Osteoblast (primary cell): Measurements from ENCODE around the gene PIP4K2A. TPM values are rescaled to one million over a fixed set of nuclear protein-coding genes. Genes with fewer than 3 reads are reported as not detected.

Source experiments
- DNase-seq: peaks from one replicate; pipeline ENCODE4 v3.0.0; 2011; ENCODE audit warnings: low spot score, mixed read lengths; ENCODE audit not compliant: insufficient read length; ENCODE audit errors: missing footprints
- H2AFZ ChIP-seq: 2 replicates; pipeline ENCODE4 v1.6.0; 2011; ENCODE audit warnings: mild to moderate bottlenecking, low read length
- H3K27ac ChIP-seq: 2 replicates; pipeline ENCODE4 v1.5.1; 2011; ENCODE audit warnings: mild to moderate bottlenecking, low read depth, low read length, moderate library complexity
- H3K27me3 ChIP-seq: 2 replicates; pipeline ENCODE4 v1.6.0; 2012; ENCODE audit warnings: mild to moderate bottlenecking, control low read depth, inconsistent platforms, low read length, moderate library complexity; ENCODE audit not compliant: insufficient read depth
- H3K36me3 ChIP-seq: 2 replicates; pipeline ENCODE4 v1.5.1; 2011; ENCODE audit warnings: mild to moderate bottlenecking, low read length, control low read depth, moderate library complexity; ENCODE audit not compliant: insufficient read depth
- H3K4me1 ChIP-seq: 2 replicates; pipeline ENCODE4 v1.5.1; 2011; ENCODE audit warnings: mild to moderate bottlenecking, low read length, control low read depth, moderate library complexity; ENCODE audit not compliant: insufficient read depth
- H3K4me2 ChIP-seq: 2 replicates; pipeline ENCODE4 v1.6.0; 2011; ENCODE audit warnings: mild to moderate bottlenecking, low read length; ENCODE audit not compliant: insufficient read depth
- H3K4me3 ChIP-seq: fragments of 200-600 bp; sonication (generic); 3 replicates; pipeline ENCODE4 v1.5.1; 2012; ENCODE audit warnings: mild to moderate bottlenecking, low read length, inconsistent platforms; ENCODE audit not compliant: insufficient read depth
- H3K79me2 ChIP-seq: 2 replicates; pipeline ENCODE4 v1.6.0; 2012; ENCODE audit warnings: mild to moderate bottlenecking, low read length, control low read depth, inconsistent platforms; ENCODE audit not compliant: insufficient read depth
- H3K9me3 ChIP-seq: 2 replicates; pipeline ENCODE4 v1.5.1; 2011; ENCODE audit warnings: low read depth, low read length, control low read depth
- H4K20me1 ChIP-seq: 2 replicates; pipeline ENCODE4 v1.6.0; 2012; ENCODE audit warnings: mild to moderate bottlenecking, low read length, control low read depth; ENCODE audit not compliant: insufficient read depth
- total RNA-seq: library from RNA; depleted of rRNA; stranded (reverse); fragments of >200 nt; gene quantifications from 2 replicates; pipeline ENCODE4 v1.2.3, GENCODE V29; 2012
- TF ChIP-seq, protein P1 (sequence below): IDR thresholded peaks from 2 replicates; pipeline ENCODE4 v1.5.1; 2011; ENCODE audit warnings: mild to moderate bottlenecking, low read depth, low read length, moderate library complexity; ENCODE audit errors: extremely low read depth

The PIP4K2A gene
- total RNA-seq, 1 donor = 68.8 TPM

GRCh38 chr10:22681783-22682183, 32.6 kb downstream of the PIP4K2A start:
- Histone ChIP-seq H3K4me2 (peak overlapping the region; percentile 68), H3K4me3 (no peak overlapping the region), H2AFZ (no peak overlapping the region), H3K9me3 (no peaks in the 10 kb centered on the region), H3K79me2 (peaks cover 73% of the 10 kb centered on the region), H3K27me3 (no peaks in the 10 kb centered on the region), H3K27ac (peak overlapping the region; percentile 97), H4K20me1 (peaks cover 10% of the 10 kb centered on the region), H3K36me3 (no peaks in the 10 kb centered on the region), H3K4me1 (peaks cover 28% of the 10 kb centered on the region)
- no peak for DNase-seq
- TF ChIP-seq, protein P1, sequence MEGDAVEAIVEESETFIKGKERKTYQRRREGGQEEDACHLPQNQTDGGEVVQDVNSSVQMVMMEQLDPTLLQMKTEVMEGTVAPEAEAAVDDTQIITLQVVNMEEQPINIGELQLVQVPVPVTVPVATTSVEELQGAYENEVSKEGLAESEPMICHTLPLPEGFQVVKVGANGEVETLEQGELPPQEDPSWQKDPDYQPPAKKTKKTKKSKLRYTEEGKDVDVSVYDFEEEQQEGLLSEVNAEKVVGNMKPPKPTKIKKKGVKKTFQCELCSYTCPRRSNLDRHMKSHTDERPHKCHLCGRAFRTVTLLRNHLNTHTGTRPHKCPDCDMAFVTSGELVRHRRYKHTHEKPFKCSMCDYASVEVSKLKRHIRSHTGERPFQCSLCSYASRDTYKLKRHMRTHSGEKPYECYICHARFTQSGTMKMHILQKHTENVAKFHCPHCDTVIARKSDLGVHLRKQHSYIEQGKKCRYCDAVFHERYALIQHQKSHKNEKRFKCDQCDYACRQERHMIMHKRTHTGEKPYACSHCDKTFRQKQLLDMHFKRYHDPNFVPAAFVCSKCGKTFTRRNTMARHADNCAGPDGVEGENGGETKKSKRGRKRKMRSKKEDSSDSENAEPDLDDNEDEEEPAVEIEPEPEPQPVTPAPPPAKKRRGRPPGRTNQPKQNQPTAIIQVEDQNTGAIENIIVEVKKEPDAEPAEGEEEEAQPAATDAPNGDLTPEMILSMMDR = no peak

DNA sequence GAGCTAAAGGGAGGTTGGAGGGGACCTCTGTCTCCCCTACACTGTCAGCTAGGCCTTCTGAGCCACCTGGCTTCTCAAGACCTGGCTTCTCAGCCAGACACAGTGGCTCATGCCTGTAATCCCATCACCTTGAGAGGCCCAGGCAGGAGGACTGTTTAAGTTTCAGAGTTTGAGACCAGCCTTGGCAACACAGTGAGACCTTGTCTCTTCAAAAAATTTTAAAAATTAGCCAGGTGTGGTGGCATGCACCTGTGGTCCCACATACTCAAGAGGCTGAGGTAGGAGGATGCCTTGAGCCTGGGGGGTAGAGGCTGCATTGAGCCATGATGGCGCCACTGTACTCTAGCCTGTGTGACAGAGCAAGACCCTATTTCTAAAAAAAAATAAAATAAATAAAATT, 33.1 kb downstream of the PIP4K2A start:
- DNase-seq = no peak
- Histone ChIP-seq H3K4me2 (no peak overlapping the region), H3K27ac (peak overlapping the region; percentile 97), H3K9me3 (no peaks in the 10 kb centered on the region), H3K27me3 (no peaks in the 10 kb centered on the region), H4K20me1 (peaks cover 10% of the 10 kb centered on the region), H3K79me2 (peaks cover 76% of the 10 kb centered on the region), H2AFZ (no peak overlapping the region), H3K4me3 (no peak overlapping the region), H3K4me1 (peaks cover 28% of the 10 kb centered on the region), H3K36me3 (no peaks in the 10 kb centered on the region)
- TF ChIP-seq, protein P1 = no peak

GRCh38 chr10:22679608-22680007, 34.8 kb downstream of the PIP4K2A start:
- peaks cover 71% of the 10 kb centered on the region for H3K79me2 ChIP-seq
- H3K27me3 ChIP-seq = no peaks in the 10 kb centered on the region
- H3K36me3 ChIP-seq = no peaks in the 10 kb centered on the region
- DNase-seq = no peak
- TF ChIP-seq, protein P1 = no peak
- no peak overlapping the region for H3K4me2 ChIP-seq
- H3K9me3 ChIP-seq = no peaks in the 10 kb centered on the region
- H4K20me1 ChIP-seq = peaks cover 8% of the 10 kb centered on the region
- H3K4me1 ChIP-seq = peaks cover 28% of the 10 kb centered on the region
- H3K27ac ChIP-seq = no peak overlapping the region
- no peak overlapping the region for H2AFZ ChIP-seq
- H3K4me3 ChIP-seq = no peak overlapping the region

DNA sequence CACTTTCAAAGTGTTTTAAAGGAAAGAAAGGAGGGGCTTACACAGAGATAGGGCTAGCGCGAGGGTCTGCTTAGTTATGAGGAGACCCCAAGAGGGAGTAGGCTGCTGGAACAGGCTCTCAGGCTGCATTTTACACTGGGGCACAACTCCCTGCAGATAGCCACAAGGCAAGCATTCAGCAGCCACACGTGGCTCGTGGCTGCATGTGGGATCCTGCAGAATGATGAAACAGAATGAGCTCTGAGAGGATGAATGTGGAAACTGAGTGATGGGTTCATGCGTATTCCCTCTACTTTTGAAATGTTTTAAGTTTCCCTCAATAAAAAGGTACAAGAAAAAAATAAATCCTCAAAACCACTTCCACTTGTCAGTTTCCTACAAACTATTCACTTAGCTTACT, 37.0 kb downstream of the PIP4K2A start:
- Histone ChIP-seq H2AFZ (no peak overlapping the region), H4K20me1 (peaks cover 3% of the 10 kb centered on the region), H3K4me1 (peaks cover 19% of the 10 kb centered on the region), H3K27me3 (no peaks in the 10 kb centered on the region), H3K4me3 (no peak overlapping the region), H3K36me3 (no peaks in the 10 kb centered on the region), H3K4me2 (no peak overlapping the region), H3K9me3 (no peaks in the 10 kb centered on the region), H3K79me2 (peaks cover 66% of the 10 kb centered on the region), H3K27ac (no peak overlapping the region)
- TF ChIP-seq, protein P1 = no peak
- DNase-seq = no peak
